Hepatocyte (in vitro differentiated cells): ENCODE data around the gene EIPR1. TPM values are rescaled to one million over a fixed set of nuclear protein-coding genes. Genes with fewer than 3 reads are reported as not detected.

Source experiments
- DNase-seq: peaks from one replicate; pipeline ENCODE4 v3.0.0-alpha.2; 2016; ENCODE audit warnings: low spot score
- H2AFZ ChIP-seq: fragments of 200-600 bp; sonication (generic); 2 replicates; pipeline ENCODE4 v1.6.0; 2016; ENCODE audit warnings: antibody characterized with exemption, mild to moderate bottlenecking
- H3K27ac ChIP-seq: fragments of 200-600 bp; sonication (generic); 2 replicates; pipeline ENCODE4 v1.5.1; 2016; ENCODE audit warnings: mild to moderate bottlenecking
- H3K27me3 ChIP-seq: fragments of 200-600 bp; sonication (generic); 2 replicates; pipeline ENCODE4 v1.6.1; 2016
- H3K36me3 ChIP-seq: fragments of 200-600 bp; sonication (generic); replicated peaks from 2 replicates; pipeline ENCODE4 v1.5.1; 2016; ENCODE audit warnings: low read depth; ENCODE audit not compliant: insufficient read depth
- H3K4me1 ChIP-seq: fragments of 200-600 bp; sonication (generic); 2 replicates; pipeline ENCODE4 v1.5.1; 2016; ENCODE audit warnings: mild to moderate bottlenecking, moderate library complexity; ENCODE audit not compliant: insufficient read depth
- H3K4me2 ChIP-seq: fragments of 200-600 bp; sonication (generic); 2 replicates; pipeline ENCODE4 v1.6.0; 2016
- H3K4me3 ChIP-seq: fragments of 200-600 bp; sonication (generic); 2 replicates; pipeline ENCODE4 v1.5.1; 2016; ENCODE audit warnings: mild to moderate bottlenecking
- H3K79me2 ChIP-seq: fragments of 200-600 bp; sonication (generic); 2 replicates; pipeline ENCODE4 v1.6.0; 2017; ENCODE audit warnings: mild to moderate bottlenecking
- H3K9me2 ChIP-seq: fragments of 200-600 bp; sonication (generic); replicated peaks from 2 replicates; pipeline ENCODE4 v1.6.0; 2017; ENCODE audit warnings: mild to moderate bottlenecking; ENCODE audit not compliant: insufficient read depth
- H3K9me3 ChIP-seq: fragments of 200-600 bp; sonication (generic); 2 replicates; pipeline ENCODE4 v1.5.1; 2016; ENCODE audit warnings: low read depth, mild to moderate bottlenecking
- H4K20me1 ChIP-seq: fragments of 200-600 bp; sonication (generic); 2 replicates; pipeline ENCODE4 v1.6.0; 2016; ENCODE audit warnings: mild to moderate bottlenecking; ENCODE audit not compliant: insufficient read depth, poor library complexity, severe bottlenecking
- EZH2 ChIP-seq: fragments of 200-600 bp; sonication (generic); IDR thresholded peaks from 2 replicates; pipeline ENCODE4 v1.6.1; 2016; ENCODE audit warnings: antibody characterized with exemption, mild to moderate bottlenecking, borderline replicate concordance
- EZH2phosphoT487 ChIP-seq: fragments of 200-600 bp; sonication (generic); IDR thresholded peaks from one replicate; pipeline ENCODE4 v1.6.1; 2018; ENCODE audit warnings: antibody characterized with exemption, mild to moderate bottlenecking, low read depth, moderate library complexity; ENCODE audit not compliant: unreplicated experiment, severe bottlenecking
- WGBS: methylation state at CpG from one replicate; pipeline ENCODE4 v1.1.6; 2016; ENCODE audit warnings: low lambda C conversion rate; ENCODE audit errors: missing lambda C conversion rate; 5-methylcytosine and 5-hydroxymethylcytosine counted together
- polyA plus RNA-seq: library from polyadenylated mRNA; unstranded; fragments of >200 nt; fragmentation: Nextera tagmentation; extraction: Ambion mirVana; gene quantifications from 2 replicates; pipeline ENCODE4 v1.2.1, GENCODE V29; 2016
- total RNA-seq: library from RNA; depleted of rRNA; stranded (reverse); fragments of >200 nt; gene quantifications from 2 replicates; pipeline ENCODE4 v1.2.3, GENCODE V29; 2014
- TF ChIP-seq, protein P1 (sequence below): fragments of 200-600 bp; sonication (generic); IDR thresholded peaks from 2 replicates; pipeline ENCODE4 v1.5.1; 2016; ENCODE audit warnings: antibody characterized with exemption, mild to moderate bottlenecking; ENCODE audit not compliant: poor library complexity

EIPR1 gene
- total and polyA plus RNA-seq, 2 experiments from 2014 or later = 27.4 to 42.3 TPM

GRCh38 chr2:3209258-3209657 is 168.4 kb downstream of the EIPR1 start:
- H3K4me3 ChIP-seq = no peak overlapping the region
- no peaks in the 10 kb centered on the region for H3K79me2 ChIP-seq
- no peak overlapping the region for H2AFZ ChIP-seq
- TF ChIP-seq EZH2phosphoT487 (no peak), EZH2 (no peak)
- TF ChIP-seq, protein P1, sequence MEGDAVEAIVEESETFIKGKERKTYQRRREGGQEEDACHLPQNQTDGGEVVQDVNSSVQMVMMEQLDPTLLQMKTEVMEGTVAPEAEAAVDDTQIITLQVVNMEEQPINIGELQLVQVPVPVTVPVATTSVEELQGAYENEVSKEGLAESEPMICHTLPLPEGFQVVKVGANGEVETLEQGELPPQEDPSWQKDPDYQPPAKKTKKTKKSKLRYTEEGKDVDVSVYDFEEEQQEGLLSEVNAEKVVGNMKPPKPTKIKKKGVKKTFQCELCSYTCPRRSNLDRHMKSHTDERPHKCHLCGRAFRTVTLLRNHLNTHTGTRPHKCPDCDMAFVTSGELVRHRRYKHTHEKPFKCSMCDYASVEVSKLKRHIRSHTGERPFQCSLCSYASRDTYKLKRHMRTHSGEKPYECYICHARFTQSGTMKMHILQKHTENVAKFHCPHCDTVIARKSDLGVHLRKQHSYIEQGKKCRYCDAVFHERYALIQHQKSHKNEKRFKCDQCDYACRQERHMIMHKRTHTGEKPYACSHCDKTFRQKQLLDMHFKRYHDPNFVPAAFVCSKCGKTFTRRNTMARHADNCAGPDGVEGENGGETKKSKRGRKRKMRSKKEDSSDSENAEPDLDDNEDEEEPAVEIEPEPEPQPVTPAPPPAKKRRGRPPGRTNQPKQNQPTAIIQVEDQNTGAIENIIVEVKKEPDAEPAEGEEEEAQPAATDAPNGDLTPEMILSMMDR = no peak
- H3K9me3 ChIP-seq = no peaks in the 10 kb centered on the region
- H3K4me1 ChIP-seq = no peaks in the 10 kb centered on the region
- WGBS = 98% methylated on average over 12 of the region's 12 CpGs
- H3K9me2 ChIP-seq = no peaks in the 10 kb centered on the region
- DNase-seq = no peak
- no peaks in the 10 kb centered on the region for H3K27me3 ChIP-seq
- H3K36me3 ChIP-seq = no peaks in the 10 kb centered on the region
- H4K20me1 ChIP-seq = no peaks in the 10 kb centered on the region
- H3K27ac ChIP-seq = no peak overlapping the region
- H3K4me2 ChIP-seq = no peak overlapping the region

- Histone ChIP-seq H3K9me3 (no peaks in the 10 kb centered on the region), H3K36me3 (no peaks in the 10 kb centered on the region), H3K27ac (no peak overlapping the region), H2AFZ (no peak overlapping the region), H3K9me2 (no peaks in the 10 kb centered on the region), H3K27me3 (no peaks in the 10 kb centered on the region), H4K20me1 (no peaks in the 10 kb centered on the region), H3K4me3 (no peak overlapping the region), H3K79me2 (no peaks in the 10 kb centered on the region), H3K4me1 (no peaks in the 10 kb centered on the region), H3K4me2 (no peak overlapping the region)
- no peak for DNase-seq
- 97% methylated on average over 12 of the region's 12 CpGs for WGBS
- TF ChIP-seq EZH2phosphoT487 (no peak), EZH2 (no peak)
- TF ChIP-seq, protein P1 = no peak
Measured at GRCh38 chr2:3208591-3208990, 169.0 kb downstream of the EIPR1 start.

- TF ChIP-seq, protein P1 = no peak
- TF ChIP-seq EZH2 (no peak), EZH2phosphoT487 (no peak)
- H3K4me1 ChIP-seq = no peaks in the 10 kb centered on the region
- H3K36me3 ChIP-seq = no peaks in the 10 kb centered on the region
Measured at GRCh38 chr2:3208179-3208578, 169.4 kb downstream of the EIPR1 start.

DNA sequence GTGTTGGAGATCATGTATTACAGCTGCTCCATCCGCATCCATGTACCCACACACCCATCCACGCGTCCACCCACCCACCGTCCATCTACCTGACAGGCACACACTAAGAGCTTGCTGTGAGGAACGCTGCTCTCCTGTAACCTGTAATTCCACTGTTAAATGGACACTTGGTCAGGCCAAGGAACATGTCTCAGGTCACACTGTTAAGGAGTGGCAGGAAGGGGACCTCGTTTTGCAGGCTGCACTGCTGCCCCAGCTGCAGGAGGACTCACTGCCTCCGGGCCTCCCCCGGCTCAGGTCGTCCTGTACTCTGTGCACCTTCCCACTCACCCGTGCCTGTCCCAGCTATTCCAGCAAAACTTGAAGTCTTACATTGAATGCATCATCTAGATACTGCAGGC is 170.5 kb downstream of the EIPR1 start:
- DNase-seq = no peak
- no peaks in the 10 kb centered on the region for H3K9me3 ChIP-seq
- H3K79me2 ChIP-seq = no peaks in the 10 kb centered on the region
- no peaks in the 10 kb centered on the region for H3K4me1 ChIP-seq
- TF ChIP-seq EZH2 (no peak), EZH2phosphoT487 (no peak)
- TF ChIP-seq, protein P1 = no peak
- H3K27me3 ChIP-seq = no peaks in the 10 kb centered on the region
- WGBS = 94% methylated on average over 10 of the region's 10 CpGs
- H3K4me2 ChIP-seq = no peak overlapping the region
- H3K4me3 ChIP-seq = no peak overlapping the region
- no peak overlapping the region for H3K27ac ChIP-seq
- no peaks in the 10 kb centered on the region for H3K9me2 ChIP-seq
- H4K20me1 ChIP-seq = no peaks in the 10 kb centered on the region
- no peaks in the 10 kb centered on the region for H3K36me3 ChIP-seq
- H2AFZ ChIP-seq = no peak overlapping the region

More at GRCh38 chr2:3208179-3208578, 169.4 kb downstream of the EIPR1 start:
- Histone ChIP-seq H3K27ac (no peak overlapping the region), H3K4me3 (no peak overlapping the region), H4K20me1 (no peaks in the 10 kb centered on the region), H3K79me2 (no peaks in the 10 kb centered on the region), H3K27me3 (no peaks in the 10 kb centered on the region), H3K9me2 (no peaks in the 10 kb centered on the region), H3K4me2 (no peak overlapping the region), H3K9me3 (no peaks in the 10 kb centered on the region), H2AFZ (no peak overlapping the region)
- 96% methylated on average over 5 of the region's 5 CpGs for WGBS
- no peak for DNase-seq
